Neural crest cell (in vitro differentiated cells): ENCODE measurements around the gene TMPRSS11A. TPM values are rescaled to one million over a fixed set of nuclear protein-coding genes. Genes with fewer than 3 reads are reported as not detected.

Experiments
- DNase-seq: peaks from one replicate; pipeline ENCODE4 v3.0.0; 2021; ENCODE audit warnings: low read depth, mixed read lengths, low spot score
- H3K27ac Mint-ChIP-seq: one replicate; pipeline ENCODE4 v1.8.0; 2021; ENCODE audit warnings: mild to moderate bottlenecking, mixed read lengths; ENCODE audit not compliant: unreplicated experiment
- H3K27me3 Mint-ChIP-seq: 2 replicates; pipeline ENCODE4 v1.8.0; 2021; ENCODE audit warnings: low read depth, mild to moderate bottlenecking, mixed read lengths
- H3K36me3 Mint-ChIP-seq: 2 replicates; pipeline ENCODE4 v1.8.0; 2021; ENCODE audit warnings: low read depth, mild to moderate bottlenecking, mixed read lengths
- H3K4me1 Mint-ChIP-seq: 2 replicates; pipeline ENCODE4 v1.8.0; 2021; ENCODE audit warnings: mixed read lengths
- H3K4me3 Mint-ChIP-seq: one replicate; pipeline ENCODE4 v1.8.0; 2021; ENCODE audit warnings: mild to moderate bottlenecking, mixed read lengths
- H3K9me3 Mint-ChIP-seq: 2 replicates; pipeline ENCODE4 v1.8.0; 2021; ENCODE audit warnings: mixed read lengths
- CTCF ChIP-seq: fragments of 200-600 bp; sonication (generic); conservative IDR thresholded peaks from 2 replicates; pipeline ENCODE4 v1.5.0; 2021; ENCODE audit warnings: antibody characterized with exemption, mild to moderate bottlenecking
- total RNA-seq: library from RNA; stranded (reverse); gene quantifications from 2 replicates; pipeline ENCODE4 v1.2.1, GENCODE V29; 2021

Gene TMPRSS11A
- total RNA-seq, 1 donor from 2014 or later: not detected

DNA sequence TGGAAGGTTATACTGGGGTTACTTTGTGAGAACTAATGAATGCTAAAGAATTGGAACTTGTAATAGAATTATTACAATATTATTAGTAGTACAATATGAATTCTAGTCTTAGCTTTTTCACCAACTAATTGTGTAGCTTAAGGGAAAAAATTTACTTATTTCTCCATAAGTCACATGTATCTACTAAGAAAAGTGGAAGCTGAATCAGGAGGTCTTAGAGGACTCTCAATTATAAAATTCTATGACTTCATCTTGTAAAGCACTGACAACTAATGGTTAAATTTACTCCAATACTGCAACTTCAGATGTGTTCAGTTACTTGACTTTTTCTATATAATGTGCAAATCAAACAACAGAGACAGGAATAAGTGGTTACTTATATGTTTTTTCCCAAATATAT is 78.6 kb downstream of the TMPRSS11A start:
- no peak overlapping the region for H3K27ac Mint-ChIP-seq
- TF ChIP-seq CTCF: no peak
- H3K36me3 Mint-ChIP-seq: no peaks in the 10 kb centered on the region
- H3K27me3 Mint-ChIP-seq: no peaks in the 10 kb centered on the region
- no peaks in the 10 kb centered on the region for H3K9me3 Mint-ChIP-seq
- no peak overlapping the region for H3K4me3 Mint-ChIP-seq
- peaks cover 5% of the 10 kb centered on the region for H3K4me1 Mint-ChIP-seq
- no peak for DNase-seq

DNA sequence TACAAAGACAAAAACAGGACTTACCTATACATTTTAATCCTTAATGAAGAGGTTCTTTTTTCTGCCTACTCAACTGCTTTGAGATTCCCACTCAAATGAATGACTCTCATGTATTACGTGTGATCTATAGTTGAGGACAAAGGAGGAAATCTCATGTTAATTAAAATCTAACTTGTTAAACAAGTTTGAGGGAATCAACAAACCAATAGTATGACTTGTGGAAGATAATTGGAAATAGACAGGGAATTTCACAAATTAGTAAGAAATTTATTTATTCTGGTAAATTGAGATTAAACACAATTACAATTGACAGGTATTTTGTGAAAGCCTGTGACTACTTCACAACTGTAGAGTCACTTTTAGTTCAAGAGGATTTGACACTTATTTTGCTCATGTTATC is 79.4 kb downstream of the TMPRSS11A start, which contains the start of gene TMPRSS11D:
Gene TMPRSS11D, minus strand, starts transcription at position 101 of the 400 bp plus-strand sequence. Its CDS starts 69 bp downstream, at position 32.
- H3K4me1 Mint-ChIP-seq: peaks cover 5% of the 10 kb centered on the region
- no peak within 1 kb of the TSS for H3K4me3 Mint-ChIP-seq
- H3K27me3 Mint-ChIP-seq: no peaks in the 10 kb centered on the region
- no peaks in the 10 kb centered on the region for H3K36me3 Mint-ChIP-seq
- H3K27ac Mint-ChIP-seq: no peak within 1 kb of the TSS
- no peak for DNase-seq
- no peak for TF ChIP-seq CTCF
- no peaks in the 10 kb centered on the region for H3K9me3 Mint-ChIP-seq

DNA sequence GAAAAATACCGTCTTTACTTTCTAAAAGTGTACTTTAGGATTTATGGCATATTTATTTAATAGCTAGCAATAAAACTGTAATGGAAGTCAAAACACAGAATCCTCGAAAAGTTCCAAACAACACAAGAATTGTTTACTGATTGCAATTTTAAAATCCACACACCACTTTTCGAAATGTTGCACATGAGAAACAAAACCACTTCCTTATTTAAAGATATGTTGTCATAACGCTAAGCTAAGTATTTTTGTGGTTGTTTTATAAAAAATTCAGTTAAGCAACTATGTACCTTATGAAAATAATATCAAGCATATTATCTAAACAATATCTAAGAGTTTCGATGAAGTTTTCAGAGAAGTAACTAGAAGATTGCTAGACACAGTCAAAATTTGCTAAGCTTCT is 79.8 kb downstream of the TMPRSS11A start:
- Mint-ChIP-seq H3K4me1 (peaks cover 5% of the 10 kb centered on the region), H3K27ac (no peak overlapping the region), H3K27me3 (no peaks in the 10 kb centered on the region), H3K9me3 (no peaks in the 10 kb centered on the region), H3K4me3 (no peak overlapping the region), H3K36me3 (no peaks in the 10 kb centered on the region)
- no peak for TF ChIP-seq CTCF
- DNase-seq: no peak

- Mint-ChIP-seq H3K27me3 (no peaks in the 10 kb centered on the region), H3K4me1 (peaks cover 5% of the 10 kb centered on the region), H3K9me3 (no peaks in the 10 kb centered on the region), H3K4me3 (no peak overlapping the region), H3K27ac (no peak overlapping the region), H3K36me3 (no peaks in the 10 kb centered on the region)
- DNase-seq: no peak
- no peak for TF ChIP-seq CTCF
These were observed 82.3 kb downstream of the TMPRSS11A start for GRCh38 chr4:67880866-67881610.

DNA sequence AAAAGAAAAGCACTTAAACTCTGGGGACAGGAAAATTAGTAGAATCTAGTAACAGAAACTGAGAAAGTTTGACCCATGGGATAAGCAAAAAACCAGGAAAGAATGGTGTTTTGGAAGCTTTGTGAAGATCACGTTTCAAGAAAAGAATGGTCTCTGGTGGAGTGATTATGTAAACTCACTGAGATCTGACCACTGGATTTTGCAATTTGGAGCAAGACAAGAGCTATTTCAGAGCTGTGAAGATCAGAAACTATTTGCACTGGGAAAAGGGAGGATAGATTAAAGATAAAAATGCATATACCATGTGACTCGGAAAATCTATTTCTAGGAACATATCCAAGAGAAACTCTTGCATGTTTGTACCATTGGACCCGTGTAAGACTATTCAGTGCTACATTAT is 83.8 kb downstream of the TMPRSS11A start:
- no peak for DNase-seq
- no peaks in the 10 kb centered on the region for H3K4me1 Mint-ChIP-seq
- H3K27ac Mint-ChIP-seq: no peak overlapping the region
- H3K27me3 Mint-ChIP-seq: no peaks in the 10 kb centered on the region
- TF ChIP-seq CTCF: no peak
- no peaks in the 10 kb centered on the region for H3K9me3 Mint-ChIP-seq
- no peaks in the 10 kb centered on the region for H3K36me3 Mint-ChIP-seq
- H3K4me3 Mint-ChIP-seq: no peak overlapping the region
